MM.1S (cell line): Measurements from ENCODE around the gene BCR.

Experiments used
- EZH2 ChIP-seq: fragments of 300-600 bp; sonication (generic); optimal IDR thresholded peaks from 2 replicates; pipeline ENCODE3; 2017; ENCODE audit warnings: low read depth, mild to moderate bottlenecking, antibody characterized with exemption, low read length, mixed read lengths
- EZH2phosphoT487 ChIP-seq: fragments of 300-600 bp; sonication (generic); IDR thresholded peaks from 2 replicates; pipeline ENCODE4 v1.6.1; 2018; ENCODE audit warnings: antibody characterized with exemption, low read length
- TF ChIP-seq, protein P1 (sequence below): fragments of 300-600 bp; sonication (generic); IDR thresholded peaks from 2 replicates; pipeline ENCODE4 v1.5.1; 2016; ENCODE audit warnings: antibody characterized with exemption, low read length, mixed read lengths

DNA sequence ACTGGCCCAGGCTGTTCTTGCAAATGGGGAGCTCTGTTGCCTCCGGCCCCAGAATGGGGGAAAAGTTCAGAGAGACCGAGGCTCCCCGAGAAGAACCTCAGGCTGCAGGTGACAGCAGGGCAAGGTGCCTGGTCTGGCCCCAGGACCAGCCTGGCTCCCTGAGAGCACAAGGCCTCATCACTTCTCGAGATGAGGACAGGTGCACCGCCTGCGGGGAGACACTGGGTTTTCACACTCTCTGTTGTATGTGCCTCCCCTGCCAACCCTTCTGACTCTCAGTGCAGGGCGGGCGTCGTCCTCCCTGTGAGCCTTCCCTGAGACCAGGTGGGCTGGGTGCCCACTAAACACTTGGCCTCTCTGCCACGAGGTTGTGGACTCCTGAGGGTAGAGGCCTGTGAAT, 102.2 kb downstream of the BCR start:
- TF ChIP-seq, protein P1, sequence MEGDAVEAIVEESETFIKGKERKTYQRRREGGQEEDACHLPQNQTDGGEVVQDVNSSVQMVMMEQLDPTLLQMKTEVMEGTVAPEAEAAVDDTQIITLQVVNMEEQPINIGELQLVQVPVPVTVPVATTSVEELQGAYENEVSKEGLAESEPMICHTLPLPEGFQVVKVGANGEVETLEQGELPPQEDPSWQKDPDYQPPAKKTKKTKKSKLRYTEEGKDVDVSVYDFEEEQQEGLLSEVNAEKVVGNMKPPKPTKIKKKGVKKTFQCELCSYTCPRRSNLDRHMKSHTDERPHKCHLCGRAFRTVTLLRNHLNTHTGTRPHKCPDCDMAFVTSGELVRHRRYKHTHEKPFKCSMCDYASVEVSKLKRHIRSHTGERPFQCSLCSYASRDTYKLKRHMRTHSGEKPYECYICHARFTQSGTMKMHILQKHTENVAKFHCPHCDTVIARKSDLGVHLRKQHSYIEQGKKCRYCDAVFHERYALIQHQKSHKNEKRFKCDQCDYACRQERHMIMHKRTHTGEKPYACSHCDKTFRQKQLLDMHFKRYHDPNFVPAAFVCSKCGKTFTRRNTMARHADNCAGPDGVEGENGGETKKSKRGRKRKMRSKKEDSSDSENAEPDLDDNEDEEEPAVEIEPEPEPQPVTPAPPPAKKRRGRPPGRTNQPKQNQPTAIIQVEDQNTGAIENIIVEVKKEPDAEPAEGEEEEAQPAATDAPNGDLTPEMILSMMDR, result no peak
- no peak for TF ChIP-seq EZH2phosphoT487
- no peak for TF ChIP-seq EZH2
